Epidermal melanocyte (primary cell): ENCODE data around the gene PCDHA8.
"Not testable (repeated sequence)": the region's sequence is repeated elsewhere in the genome, so short reads cannot be mapped to it uniquely, and the experiment has no call there.

ENCODE experiments used
- DNase-seq: peaks from one replicate; pipeline ENCODE4 v3.0.0; 2011; ENCODE audit warnings: low spot score; ENCODE audit not compliant: insufficient read length

PCDHA8 gene

DNA sequence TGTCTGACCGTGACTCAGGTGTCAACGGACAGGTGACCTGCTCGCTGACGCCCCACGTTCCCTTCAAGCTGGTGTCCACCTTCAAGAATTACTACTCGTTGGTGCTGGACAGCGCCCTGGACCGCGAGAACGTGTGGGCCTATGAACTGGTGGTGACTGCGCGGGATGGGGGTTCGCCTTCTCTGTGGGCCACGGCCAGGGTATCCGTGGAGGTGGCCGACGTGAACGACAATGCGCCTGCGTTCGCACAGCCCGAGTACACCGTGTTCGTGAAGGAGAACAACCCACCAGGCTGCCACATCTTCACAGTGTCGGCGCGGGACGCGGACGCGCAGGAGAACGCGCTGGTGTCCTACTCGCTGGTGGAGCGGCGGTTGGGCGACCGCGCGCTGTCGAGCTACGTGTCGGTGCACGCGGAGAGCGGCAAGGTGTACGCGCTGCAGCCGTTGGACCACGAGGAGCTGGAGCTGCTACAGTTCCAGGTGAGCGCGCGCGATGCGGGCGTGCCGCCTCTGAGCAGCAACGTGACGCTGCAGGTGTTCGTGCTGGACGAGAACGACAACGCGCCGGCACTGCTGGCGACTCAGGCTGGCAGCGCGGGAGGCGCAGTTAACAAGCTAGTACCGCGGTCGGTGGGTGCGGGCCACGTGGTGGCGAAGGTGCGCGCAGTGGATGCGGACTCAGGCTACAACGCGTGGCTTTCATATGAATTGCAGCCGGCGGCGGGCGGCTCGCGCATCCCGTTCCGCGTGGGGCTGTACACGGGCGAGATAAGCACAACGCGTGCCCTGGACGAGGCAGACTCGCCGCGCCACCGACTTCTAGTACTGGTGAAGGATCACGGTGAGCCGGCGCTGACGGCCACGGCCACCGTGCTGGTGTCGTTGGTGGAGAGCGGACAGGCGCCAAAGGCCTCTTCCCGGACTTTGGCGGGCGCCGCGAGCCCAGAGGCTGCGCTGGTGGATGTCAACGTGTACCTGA lies 29.5 kb downstream of the PCDHA8 start:
- DNase-seq: no peak

DNA sequence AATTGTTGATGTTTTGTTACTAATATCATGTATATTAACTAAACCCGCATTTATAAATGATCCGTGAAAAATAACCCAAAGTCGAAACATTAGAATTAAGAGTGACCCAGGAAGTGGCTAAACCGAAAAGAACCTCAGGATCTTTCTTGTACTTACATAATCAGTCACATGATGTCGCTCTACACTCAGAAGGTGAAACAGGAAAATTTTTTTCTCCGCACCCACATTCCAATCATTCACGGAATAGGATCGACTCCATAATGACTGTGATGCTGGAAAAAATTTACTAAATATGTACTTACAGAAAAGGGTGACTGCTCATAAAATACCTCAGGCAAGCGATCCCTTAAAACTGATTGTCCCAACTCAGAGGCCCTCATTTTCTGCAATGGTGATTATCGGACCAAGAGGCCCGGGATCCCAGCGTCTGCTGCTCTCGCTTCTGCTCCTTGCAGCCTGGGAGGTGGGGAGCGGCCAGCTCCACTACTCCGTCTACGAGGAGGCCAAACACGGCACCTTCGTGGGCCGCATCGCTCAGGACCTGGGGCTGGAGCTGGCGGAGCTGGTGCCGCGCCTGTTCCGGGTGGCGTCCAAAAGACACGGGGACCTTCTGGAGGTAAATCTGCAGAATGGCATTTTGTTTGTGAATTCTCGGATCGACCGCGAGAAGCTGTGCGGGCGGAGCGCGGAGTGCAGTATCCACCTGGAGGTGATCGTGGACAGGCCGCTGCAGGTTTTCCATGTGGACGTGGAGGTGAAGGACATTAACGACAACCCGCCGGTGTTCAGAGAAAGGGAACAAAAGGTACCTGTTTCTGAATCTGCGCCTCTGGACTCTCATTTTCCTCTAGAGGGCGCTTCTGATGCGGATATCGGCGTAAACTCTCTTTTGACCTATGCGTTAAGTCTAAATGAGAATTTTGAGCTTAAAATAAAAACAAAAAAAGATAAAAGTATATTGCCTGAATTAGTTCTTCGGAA lies 34.4 kb downstream of the PCDHA8 start, which contains the start of gene PCDHA12:
Gene PCDHA12 (plus strand): TSS at position 224 of the 981 bp plus-strand sequence. CDS start 165 bp downstream, at position 389.
- DNase-seq: no peak

DNA sequence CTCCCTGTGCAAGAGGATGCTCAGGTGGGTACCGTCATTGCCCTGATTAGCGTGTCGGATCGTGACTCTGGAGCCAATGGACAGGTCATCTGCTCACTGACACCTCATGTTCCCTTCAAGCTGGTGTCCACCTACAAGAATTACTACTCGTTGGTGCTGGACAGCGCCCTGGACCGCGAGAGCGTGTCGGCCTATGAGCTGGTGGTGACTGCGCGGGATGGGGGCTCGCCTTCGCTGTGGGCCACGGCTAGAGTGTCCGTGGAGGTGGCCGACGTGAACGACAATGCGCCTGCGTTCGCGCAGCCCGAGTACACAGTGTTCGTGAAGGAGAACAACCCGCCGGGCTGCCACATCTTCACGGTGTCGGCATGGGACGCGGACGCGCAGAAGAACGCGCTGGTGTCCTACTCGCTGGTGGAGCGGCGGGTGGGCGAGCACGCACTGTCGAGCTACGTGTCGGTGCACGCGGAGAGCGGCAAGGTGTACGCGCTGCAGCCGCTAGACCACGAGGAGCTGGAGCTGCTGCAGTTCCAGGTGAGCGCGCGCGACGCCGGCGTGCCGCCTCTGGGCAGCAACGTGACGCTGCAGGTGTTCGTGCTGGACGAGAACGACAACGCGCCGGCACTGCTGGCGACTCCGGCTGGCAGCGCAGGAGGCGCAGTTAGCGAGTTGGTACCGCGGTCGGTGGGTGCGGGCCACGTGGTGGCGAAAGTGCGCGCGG lies 35.7 kb downstream of the PCDHA8 start:
- DNase-seq: not testable (repeated sequence)

DNA sequence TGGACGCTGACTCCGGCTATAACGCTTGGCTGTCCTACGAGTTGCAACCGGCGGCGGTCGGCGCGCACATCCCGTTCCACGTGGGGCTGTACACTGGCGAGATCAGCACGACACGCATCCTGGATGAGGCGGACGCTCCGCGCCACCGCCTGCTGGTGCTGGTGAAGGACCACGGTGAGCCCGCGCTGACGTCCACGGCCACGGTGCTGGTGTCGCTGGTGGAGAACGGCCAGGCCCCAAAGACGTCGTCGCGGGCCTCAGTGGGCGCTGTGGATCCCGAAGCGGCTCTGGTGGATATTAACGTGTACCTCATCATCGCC lies 36.2 kb downstream of the PCDHA8 start:
- no peak for DNase-seq

DNA sequence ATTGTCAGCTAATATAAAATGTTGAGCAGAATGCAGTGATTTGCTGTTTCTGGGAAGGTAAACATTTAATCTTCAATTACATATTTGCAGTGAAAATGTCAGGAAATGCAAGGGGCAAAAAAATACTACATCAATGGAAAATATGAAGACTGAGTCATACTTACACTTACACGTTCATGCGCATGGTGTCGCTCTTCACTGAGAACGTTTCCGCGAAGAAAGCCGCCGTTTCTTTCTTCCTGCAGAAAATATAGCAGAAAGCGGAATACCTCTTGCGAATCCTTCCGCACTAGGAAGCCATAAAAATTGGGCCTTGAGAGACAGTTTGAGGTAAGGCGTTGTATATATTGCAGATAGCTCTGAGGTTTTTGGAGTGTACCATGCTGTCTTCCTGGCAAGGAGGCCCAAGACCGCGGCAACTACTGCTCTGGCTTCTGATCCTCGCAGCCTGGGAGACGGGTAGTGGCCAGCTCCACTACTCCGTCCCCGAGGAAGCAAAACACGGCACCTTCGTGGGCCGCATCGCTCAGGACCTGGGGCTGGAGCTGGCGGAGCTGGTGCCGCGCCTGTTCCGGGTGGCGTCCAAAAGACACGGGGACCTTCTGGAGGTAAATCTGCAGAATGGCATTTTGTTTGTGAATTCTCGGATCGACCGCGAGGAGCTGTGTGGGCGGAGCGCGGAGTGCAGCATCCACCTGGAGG lies 41.1 kb downstream of the PCDHA8 start, which contains the start of gene PCDHA13:
Gene PCDHA13 (plus strand): TSS at position 236 of the 702 bp plus-strand sequence. CDS start 145 bp downstream, at position 381.
- no peak for DNase-seq

DNA sequence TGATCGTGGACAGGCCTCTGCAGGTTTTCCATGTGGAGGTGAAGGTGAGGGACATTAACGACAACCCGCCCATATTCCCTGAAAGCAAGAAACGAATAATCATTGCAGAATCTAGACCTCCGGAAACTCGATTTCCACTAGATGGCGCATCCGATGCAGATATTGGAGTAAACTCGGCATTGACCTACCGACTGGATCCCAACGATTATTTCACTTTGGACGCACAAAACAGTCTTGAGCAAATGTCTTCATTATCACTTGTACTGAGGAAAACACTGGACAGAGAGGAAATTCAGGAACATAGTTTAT lies 41.6 kb downstream of the PCDHA8 start:
- DNase-seq: no peak

DNA sequence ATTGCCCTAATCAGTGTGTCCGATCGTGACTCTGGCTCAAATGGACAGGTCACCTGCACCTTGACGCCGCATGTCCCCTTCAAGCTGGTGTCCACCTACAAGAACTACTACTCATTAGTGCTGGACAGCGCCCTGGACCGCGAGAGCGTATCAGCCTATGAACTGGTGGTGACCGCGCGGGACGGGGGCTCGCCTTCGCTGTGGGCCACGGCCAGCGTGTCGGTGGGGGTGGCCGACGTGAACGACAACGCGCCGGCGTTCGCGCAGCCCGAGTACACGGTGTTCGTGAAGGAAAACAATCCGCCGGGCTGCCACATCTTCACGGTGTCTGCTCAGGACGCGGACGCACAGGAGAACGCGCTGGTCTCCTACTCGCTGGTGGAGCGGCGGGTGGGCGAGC lies 42.4 kb downstream of the PCDHA8 start:
- DNase-seq: no peak

GRCh38 chr5:140883927-140884697 lies 43.1 kb downstream of the PCDHA8 start:
- no peak for DNase-seq
